22Rv1 (cell line): Measurements from ENCODE around the gene ELP4.

Experiments
- ZFX ChIP-seq: fragments of 450-650 bp; IDR thresholded peaks from 2 replicates; pipeline ENCODE4 v1.6.1; 2017; ENCODE audit warnings: antibody characterized with exemption, borderline replicate concordance
- TF ChIP-seq, protein P1 (sequence below): fragments of 450-650 bp; IDR thresholded peaks from 2 replicates; pipeline ENCODE4 v1.5.1; 2017; ENCODE audit warnings: mild to moderate bottlenecking

DNA sequence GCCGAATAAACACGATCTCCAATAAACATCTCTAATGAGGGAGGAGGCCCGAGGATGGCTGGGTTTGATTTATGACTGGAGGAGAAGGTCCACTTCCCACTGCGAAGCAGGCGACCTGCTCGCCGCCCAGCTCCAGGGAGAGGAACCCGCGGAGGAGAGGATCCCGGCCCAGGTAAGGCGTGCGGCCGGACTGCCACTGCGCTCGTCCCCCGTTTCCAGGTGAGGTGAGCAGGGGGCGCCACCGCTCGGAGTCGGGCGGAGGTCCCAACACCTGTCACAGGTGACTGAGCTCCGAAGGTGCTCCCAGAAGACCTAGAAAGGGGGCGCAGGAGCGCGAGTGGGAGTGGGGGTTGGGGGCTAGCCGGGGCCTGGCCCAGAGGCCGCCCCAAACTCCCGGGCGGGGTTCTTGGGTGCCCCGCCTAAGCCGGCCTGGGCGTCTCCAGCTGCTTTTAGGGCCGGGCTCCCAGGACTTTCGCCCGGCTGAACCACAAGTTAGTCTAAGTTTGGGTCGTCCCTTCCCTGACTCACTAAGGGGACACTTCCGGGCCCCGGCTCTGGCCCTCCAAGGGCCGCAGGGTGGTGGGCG is 307.0 kb downstream of the ELP4 start:
- TF ChIP-seq, protein P1, sequence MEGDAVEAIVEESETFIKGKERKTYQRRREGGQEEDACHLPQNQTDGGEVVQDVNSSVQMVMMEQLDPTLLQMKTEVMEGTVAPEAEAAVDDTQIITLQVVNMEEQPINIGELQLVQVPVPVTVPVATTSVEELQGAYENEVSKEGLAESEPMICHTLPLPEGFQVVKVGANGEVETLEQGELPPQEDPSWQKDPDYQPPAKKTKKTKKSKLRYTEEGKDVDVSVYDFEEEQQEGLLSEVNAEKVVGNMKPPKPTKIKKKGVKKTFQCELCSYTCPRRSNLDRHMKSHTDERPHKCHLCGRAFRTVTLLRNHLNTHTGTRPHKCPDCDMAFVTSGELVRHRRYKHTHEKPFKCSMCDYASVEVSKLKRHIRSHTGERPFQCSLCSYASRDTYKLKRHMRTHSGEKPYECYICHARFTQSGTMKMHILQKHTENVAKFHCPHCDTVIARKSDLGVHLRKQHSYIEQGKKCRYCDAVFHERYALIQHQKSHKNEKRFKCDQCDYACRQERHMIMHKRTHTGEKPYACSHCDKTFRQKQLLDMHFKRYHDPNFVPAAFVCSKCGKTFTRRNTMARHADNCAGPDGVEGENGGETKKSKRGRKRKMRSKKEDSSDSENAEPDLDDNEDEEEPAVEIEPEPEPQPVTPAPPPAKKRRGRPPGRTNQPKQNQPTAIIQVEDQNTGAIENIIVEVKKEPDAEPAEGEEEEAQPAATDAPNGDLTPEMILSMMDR, result no peak
- no peak for TF ChIP-seq ZFX
